Measurements from ENCODE around the gene CLEC2L. TPM values are rescaled to one million over a fixed set of nuclear protein-coding genes. Genes with fewer than 3 reads are reported as not detected.
A peak's percentile ranks its signal among the peaks of the same experiment; 100 is the strongest.

Gene CLEC2L
- total and polyA plus RNA-seq, 2 of the 4 experiments (the other 2 are of a cell fraction) = not detected

GRCh38 chr7:139541600-139542307 lies 18.3 kb downstream of the CLEC2L start:
- Histone ChIP-seq H3K9me1 (ENCODE audit: insufficient read depth, low read length) (no peaks in the 10 kb centered on the region), H2AK9ac (replicated peaks; ENCODE audit: low read depth, low read length, poor library complexity) (peak overlapping the region; percentile 24), H4K8ac (ENCODE audit: low read depth in 2 of 2, low read length in 2 of 2) (no peak overlapping the region), H3K79me1 (ENCODE audit: low read depth in 1 of 2, low read length in 2 of 2) (no peaks in the 10 kb centered on the region), H3K9ac (ENCODE audit: low read depth, low read length) (no peak overlapping the region), H2BK5ac (ENCODE audit: low read depth, low read length, poor library complexity, severe bottlenecking) (no peak overlapping the region), H3K4me2 (ENCODE audit: low read depth, low read length) (no peak overlapping the region), H3K36me3 (ENCODE audit: control insufficient read depth, insufficient read depth, low read length) (no peaks in the 10 kb centered on the region), H3K23ac (ENCODE audit: low read depth, low read length) (no peak overlapping the region), H4K5ac (ENCODE audit: low read depth, low read length) (no peak overlapping the region), H3K4me1 (ENCODE audit: control insufficient read depth, insufficient read depth, low read length) (no peaks in the 10 kb centered on the region), H4K20me1 (ENCODE audit: insufficient read depth, low read length) (no peaks in the 10 kb centered on the region), H4K91ac (ENCODE audit: insufficient read depth, low read depth, low read length) (no peak overlapping the region), H3K56ac (ENCODE audit: extremely low read depth, insufficient read depth, low read length) (no peak overlapping the region), H2BK120ac (ENCODE audit: low read depth, low read length) (no peak overlapping the region), H3K14ac (replicated peaks; ENCODE audit: low read depth, low read length) (no peak overlapping the region), H3K27ac (ENCODE audit: insufficient read depth, low read length) (no peak overlapping the region), H2BK20ac (ENCODE audit: low read depth, low read length) (no peak overlapping the region), H3K9me3 (ENCODE audit: control insufficient read depth, insufficient read depth, low read length) (no peaks in the 10 kb centered on the region), H2AK5ac (ENCODE audit: low read depth, low read length) (no peak overlapping the region), H3K18ac (ENCODE audit: low read depth, low read length) (no peak overlapping the region), H2AFZ (replicated peaks; ENCODE audit: low read length, poor library complexity) (peak overlapping the region; percentile 43), H3K4ac (ENCODE audit: low read depth, low read length) (no peak overlapping the region), H3K27me3 (ENCODE audit: control insufficient read depth, insufficient read depth, low read length) (peaks cover 45% of the 10 kb centered on the region), H3K4me3 (ENCODE audit: insufficient read depth, low read depth, low read length) (no peak overlapping the region), H2BK15ac (ENCODE audit: low read depth, low read length) (no peak overlapping the region)
- DNase-seq (no peak), ATAC-seq (ENCODE audit: low read depth) (no peak)
- intact Hi-C loops (cut with micrococcal nuclease) (no loop called here), dilution Hi-C loops (cut with HindIII; ENCODE audit: low sequenced_read_pairs, unreplicated experiment) (no loop called here), in situ Hi-C loops (cut with MboI; ENCODE audit: low sequenced_read_pairs) (no loop called here)
- TF ChIP-seq CHD1 (IDR thresholded peaks at IDR 0.05; ENCODE audit: low read depth, low read length) = no peak
- no peak for TF ChIP-seq POLR2A (IDR thresholded peaks at IDR 0.05; ENCODE audit: low read depth, low read length)
- TF ChIP-seq, protein P1, sequence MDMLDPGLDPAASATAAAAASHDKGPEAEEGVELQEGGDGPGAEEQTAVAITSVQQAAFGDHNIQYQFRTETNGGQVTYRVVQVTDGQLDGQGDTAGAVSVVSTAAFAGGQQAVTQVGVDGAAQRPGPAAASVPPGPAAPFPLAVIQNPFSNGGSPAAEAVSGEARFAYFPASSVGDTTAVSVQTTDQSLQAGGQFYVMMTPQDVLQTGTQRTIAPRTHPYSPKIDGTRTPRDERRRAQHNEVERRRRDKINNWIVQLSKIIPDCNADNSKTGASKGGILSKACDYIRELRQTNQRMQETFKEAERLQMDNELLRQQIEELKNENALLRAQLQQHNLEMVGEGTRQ (IDR thresholded peaks at IDR 0.05; ENCODE audit: low read depth, low read length) = no peak
- TF ChIP-seq NFE2L2 (IDR thresholded peaks at IDR 0.05; ENCODE audit: low read depth, low read length) = no peak
- TF ChIP-seq RCOR1 (IDR thresholded peaks at IDR 0.05; ENCODE audit: insufficient replicate concordance, low read length) = no peak
- TF ChIP-seq FOS (IDR thresholded peaks at IDR 0.05; ENCODE audit: low read depth, low read length) = no peak
- TF ChIP-seq RFX5 (IDR thresholded peaks at IDR 0.05; ENCODE audit: low read depth, low read length) = no peak
- TF ChIP-seq, protein P2, sequence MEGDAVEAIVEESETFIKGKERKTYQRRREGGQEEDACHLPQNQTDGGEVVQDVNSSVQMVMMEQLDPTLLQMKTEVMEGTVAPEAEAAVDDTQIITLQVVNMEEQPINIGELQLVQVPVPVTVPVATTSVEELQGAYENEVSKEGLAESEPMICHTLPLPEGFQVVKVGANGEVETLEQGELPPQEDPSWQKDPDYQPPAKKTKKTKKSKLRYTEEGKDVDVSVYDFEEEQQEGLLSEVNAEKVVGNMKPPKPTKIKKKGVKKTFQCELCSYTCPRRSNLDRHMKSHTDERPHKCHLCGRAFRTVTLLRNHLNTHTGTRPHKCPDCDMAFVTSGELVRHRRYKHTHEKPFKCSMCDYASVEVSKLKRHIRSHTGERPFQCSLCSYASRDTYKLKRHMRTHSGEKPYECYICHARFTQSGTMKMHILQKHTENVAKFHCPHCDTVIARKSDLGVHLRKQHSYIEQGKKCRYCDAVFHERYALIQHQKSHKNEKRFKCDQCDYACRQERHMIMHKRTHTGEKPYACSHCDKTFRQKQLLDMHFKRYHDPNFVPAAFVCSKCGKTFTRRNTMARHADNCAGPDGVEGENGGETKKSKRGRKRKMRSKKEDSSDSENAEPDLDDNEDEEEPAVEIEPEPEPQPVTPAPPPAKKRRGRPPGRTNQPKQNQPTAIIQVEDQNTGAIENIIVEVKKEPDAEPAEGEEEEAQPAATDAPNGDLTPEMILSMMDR (conservative IDR thresholded peaks at IDR 0.05; ENCODE audit: low read depth, low read length) = no peak
- TF ChIP-seq RAD21 (IDR thresholded peaks at IDR 0.05; ENCODE audit: low read length) = no peak
- no peak for TF ChIP-seq MAFK (IDR thresholded peaks at IDR 0.05; ENCODE audit: low read depth, low read length)
- no peak for TF ChIP-seq BHLHE40 (IDR thresholded peaks at IDR 0.05; ENCODE audit: low read depth, low read length)
- TF ChIP-seq CEBPB (IDR thresholded peaks at IDR 0.05; ENCODE audit: low read depth, low read length) = no peak
- TF ChIP-seq MAZ (IDR thresholded peaks at IDR 0.05; ENCODE audit: borderline replicate concordance, low read depth, low read length) = no peak
- no peak for TF ChIP-seq MXI1 (IDR thresholded peaks at IDR 0.05; ENCODE audit: borderline replicate concordance, low read depth, low read length)
- TF ChIP-seq, protein P3, sequence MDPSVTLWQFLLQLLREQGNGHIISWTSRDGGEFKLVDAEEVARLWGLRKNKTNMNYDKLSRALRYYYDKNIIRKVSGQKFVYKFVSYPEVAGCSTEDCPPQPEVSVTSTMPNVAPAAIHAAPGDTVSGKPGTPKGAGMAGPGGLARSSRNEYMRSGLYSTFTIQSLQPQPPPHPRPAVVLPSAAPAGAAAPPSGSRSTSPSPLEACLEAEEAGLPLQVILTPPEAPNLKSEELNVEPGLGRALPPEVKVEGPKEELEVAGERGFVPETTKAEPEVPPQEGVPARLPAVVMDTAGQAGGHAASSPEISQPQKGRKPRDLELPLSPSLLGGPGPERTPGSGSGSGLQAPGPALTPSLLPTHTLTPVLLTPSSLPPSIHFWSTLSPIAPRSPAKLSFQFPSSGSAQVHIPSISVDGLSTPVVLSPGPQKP (IDR thresholded peaks at IDR 0.05; ENCODE audit: borderline replicate concordance, low read depth, low read length) = no peak
- TF ChIP-seq SMC3 (IDR thresholded peaks at IDR 0.05; ENCODE audit: low read depth, low read length) = no peak
- BruUV-seq (replicated peaks) = no TSS peak
- CTCF ChIA-PET = no interaction called here
- POLR2A ChIA-PET (ENCODE audit: unreplicated experiment) = no interaction called here
- WGBS, 2 experiments (ENCODE audit: extremely low coverage in 2 of 2, insufficient read length in 1 of 2) = 60% methylated on average over 13 of the region's 21 CpGs; no CpG with 5 or more reads in 1 of the 2 experiments

All from IMR-90 (cell line).